Aortic smooth muscle cell (primary cell): ENCODE measurements around the gene ZPR1. TPM values are rescaled to one million over a fixed set of nuclear protein-coding genes. Genes with fewer than 3 reads are reported as not detected.

Experiments
- total RNA-seq: library from RNA; depleted of rRNA; stranded (reverse); fragments of >200 nt; gene quantifications from 2 replicates; pipeline ENCODE4 v1.2.3, GENCODE V29; 2014

ZPR1 gene
- total RNA-seq, result 32.8 and 34.7 TPM in 2 replicates

DNA sequence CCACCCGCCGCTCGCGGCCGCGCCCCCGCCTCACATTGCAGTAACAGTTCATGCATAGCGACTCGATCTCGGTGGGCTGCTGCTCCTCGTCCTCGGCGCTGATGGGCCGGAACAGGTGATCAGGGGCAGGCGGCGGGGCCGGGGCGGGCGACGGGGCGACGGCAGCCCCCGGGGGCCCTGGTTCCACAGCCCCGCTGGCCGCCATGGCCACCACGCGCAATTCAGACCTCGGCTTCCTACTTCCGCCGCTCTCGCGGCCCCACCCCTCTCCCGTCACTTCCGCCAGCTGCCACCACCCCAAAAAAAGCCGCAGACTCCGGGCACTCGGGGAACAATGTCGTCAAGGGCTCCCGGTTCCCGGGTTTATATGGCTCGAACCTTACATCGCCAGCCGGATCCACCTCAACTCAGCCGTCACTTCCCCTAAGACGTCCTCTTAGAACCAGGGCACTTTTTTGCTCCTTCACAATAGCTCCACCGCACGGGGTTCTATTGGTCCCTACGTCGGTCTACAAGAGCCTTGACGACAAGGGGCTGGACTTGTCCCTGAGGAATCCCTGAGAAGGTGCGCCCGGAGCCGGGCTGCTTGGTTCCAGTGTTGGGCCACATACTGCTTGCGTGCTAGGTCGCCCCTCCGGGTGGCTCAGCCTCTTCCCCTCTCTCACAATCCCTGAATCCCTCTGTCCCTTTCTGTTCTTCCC, at the start of gene ZPR1:
TSS of gene ZPR1 (minus strand) at position 238 of the 701 bp plus-strand sequence. CDS start at position 205, 33 bp downstream.

DNA sequence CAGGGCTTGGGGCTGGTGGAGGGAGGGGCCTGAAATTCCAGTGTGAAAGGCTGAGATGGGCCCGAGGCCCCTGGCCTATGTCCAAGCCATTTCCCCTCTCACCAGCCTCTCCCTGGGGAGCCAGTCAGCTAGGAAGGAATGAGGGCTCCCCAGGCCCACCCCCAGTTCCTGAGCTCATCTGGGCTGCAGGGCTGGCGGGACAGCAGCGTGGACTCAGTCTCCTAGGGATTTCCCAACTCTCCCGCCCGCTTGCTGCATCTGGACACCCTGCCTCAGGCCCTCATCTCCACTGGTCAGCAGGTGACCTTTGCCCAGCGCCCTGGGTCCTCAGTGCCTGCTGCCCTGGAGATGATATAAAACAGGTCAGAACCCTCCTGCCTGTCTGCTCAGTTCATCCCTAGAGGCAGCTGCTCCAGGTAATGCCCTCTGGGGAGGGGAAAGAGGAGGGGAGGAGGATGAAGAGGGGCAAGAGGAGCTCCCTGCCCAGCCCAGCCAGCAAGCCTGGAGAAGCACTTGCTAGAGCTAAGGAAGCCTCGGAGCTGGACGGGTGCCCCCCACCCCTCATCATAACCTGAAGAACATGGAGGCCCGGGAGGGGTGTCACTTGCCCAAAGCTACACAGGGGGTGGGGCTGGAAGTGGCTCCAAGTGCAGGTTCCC, 41.8 kb upstream of the ZPR1 start, which contains the start of gene APOC3:
TSS of gene APOC3 (plus strand) at position 383 of the 659 bp plus-strand sequence. CDS start 676 bp downstream, outside the sequence.

DNA sequence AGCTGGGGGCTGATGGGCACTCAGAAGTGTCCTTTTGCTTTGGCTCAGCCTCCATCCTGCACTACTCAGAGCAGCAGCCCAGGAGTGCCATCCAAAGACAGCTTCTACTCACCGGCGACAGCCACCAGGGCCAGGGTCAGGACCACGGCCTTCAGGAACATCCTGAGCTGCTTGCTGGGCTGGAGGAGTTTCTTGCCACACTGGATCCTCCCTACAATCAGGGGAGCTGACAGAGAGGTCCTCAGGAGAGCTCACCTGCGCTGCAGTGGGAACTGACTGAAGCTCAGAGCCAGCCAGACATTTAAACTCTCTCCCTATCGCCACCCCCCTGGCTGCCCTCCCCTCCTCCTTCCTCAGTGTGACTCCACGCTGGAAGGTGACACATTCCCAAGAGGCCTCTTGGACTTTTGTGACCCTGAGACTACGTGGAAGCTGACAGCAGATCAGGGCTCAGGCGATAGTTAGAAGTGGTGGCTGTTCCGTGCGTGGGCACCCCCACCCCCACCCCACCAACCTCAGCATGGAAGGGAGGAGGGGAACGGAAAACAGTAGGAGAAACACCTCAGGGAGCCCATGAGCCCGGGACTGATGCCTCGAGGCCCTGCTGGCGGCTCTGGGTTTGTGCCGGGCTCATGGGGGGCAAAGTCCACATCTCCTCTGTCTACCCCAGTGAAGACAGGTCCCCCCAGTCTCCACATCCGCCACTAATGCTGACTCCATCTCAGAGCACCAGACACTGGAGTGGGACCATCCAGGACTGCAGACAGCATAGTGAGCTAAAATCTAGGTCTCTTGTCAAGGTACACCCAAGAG, 35.4 kb upstream of the ZPR1 start, which contains the start of gene APOA4:
TSS of gene APOA4 (minus strand) at position 274 of the 813 bp plus-strand sequence. CDS start at position 161, 113 bp downstream.

GRCh38 chr11:116791813-116792143, 4.0 kb upstream of the ZPR1 start, which contains the start of gene APOA5:
Gene APOA5, minus strand, starts transcription at chr11:116791879. Its CDS starts 19 bp downstream, at chr11:116791860.

GRCh38 chr11:116772443-116773202, 15.2 kb downstream of the ZPR1 start, which contains the start of gene BUD13:
Gene BUD13, minus strand, starts transcription at chr11:116772987. Its CDS starts 23 bp downstream, at chr11:116772964.

Other genes starting within 250 kb of the ZPR1 start
- 10.7 and 13.7 TPM in 2 replicates for gene BUD13, start 15.0 kb downstream of the ZPR1 start, total RNA-seq
- under 0.01 TPM in 1 of 2 replicates, not detected in the other for gene APOA5, start 3.9 kb upstream of the ZPR1 start, total RNA-seq
- gene APOA4, start 35.3 kb upstream of the ZPR1 start, total RNA-seq, result not detected in 2 replicates
- gene APOC3, start 41.9 kb upstream of the ZPR1 start, total RNA-seq, result not detected in 2 replicates
- 0.66 and 0.87 TPM in 2 replicates for gene APOA1, start 49.6 kb upstream of the ZPR1 start, total RNA-seq